ENCODE results near the gene KRTAP10-8.
"Not testable (repeated sequence)": the region's sequence is repeated elsewhere in the genome, so short reads cannot be mapped to it uniquely, and the experiment has no call there.

GRCh38 chr21:44638506-44639330 lies 26.8 kb downstream of the KRTAP10-8 start:
- not testable (repeated sequence) for TF ChIP-seq CTCF (IDR thresholded peaks at IDR 0.05; ENCODE audit: low read depth, low read length, poor library complexity, severe bottlenecking); EZH2phosphoT487 (IDR thresholded peaks at IDR 0.05; ENCODE audit: borderline replicate concordance, low read length)
